GM23248 (cell line): ENCODE data around the gene DAB2IP.

Source experiments
- EZH2 ChIP-seq: fragments of 200-600 bp; sonication (generic); IDR thresholded peaks from 2 replicates; pipeline ENCODE4 v1.6.1; 2018; ENCODE audit warnings: antibody characterized with exemption, mild to moderate bottlenecking; ENCODE audit not compliant: insufficient read depth, poor library complexity, severe bottlenecking
- EZH2phosphoT487 ChIP-seq: fragments of 200-600 bp; sonication (generic); IDR thresholded peaks from 2 replicates; pipeline ENCODE4 v1.6.1; 2018; ENCODE audit warnings: antibody characterized with exemption, moderate library complexity, mild to moderate bottlenecking, low read depth; ENCODE audit not compliant: insufficient read depth

GRCh38 chr9:121732886-121733285 is 81.5 kb downstream of the DAB2IP start:
- TF ChIP-seq EZH2phosphoT487 (no peak), EZH2 (no peak)
